ENCODE results near the gene AGMO.

AGMO gene

DNA sequence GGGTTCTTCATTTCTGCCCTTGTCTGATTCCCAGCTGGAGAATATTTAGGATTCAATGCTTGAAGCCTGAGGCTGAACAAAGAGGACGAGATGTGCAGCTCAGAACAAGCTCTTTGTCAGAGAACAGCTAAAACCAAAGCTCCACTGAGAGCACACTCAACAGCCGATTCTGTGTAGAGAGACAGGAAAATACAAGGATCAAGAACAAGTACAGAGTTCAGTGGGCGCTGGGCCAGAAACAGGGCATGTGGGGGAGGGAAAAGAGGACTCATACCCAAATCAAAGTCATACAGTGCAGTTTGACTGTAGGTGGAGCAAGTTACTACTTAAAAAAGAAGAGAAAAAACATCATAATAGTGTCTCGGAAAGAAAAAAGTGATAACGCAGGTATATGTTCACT lies at the start of gene AGMO:
Gene AGMO, minus strand, starts transcription at position 181 of the 400 bp plus-strand sequence.
- DNase-seq: no peak

- no peak for DNase-seq
Observed at GRCh38 chr7:15610503-15610902, 48.7 kb upstream of the AGMO start.

GRCh38 chr7:15609287-15609686 lies 47.5 kb upstream of the AGMO start:
- DNase-seq: no peak

GRCh38 chr7:15607529-15608210 lies 45.9 kb upstream of the AGMO start:
- no peak for DNase-seq

DNA sequence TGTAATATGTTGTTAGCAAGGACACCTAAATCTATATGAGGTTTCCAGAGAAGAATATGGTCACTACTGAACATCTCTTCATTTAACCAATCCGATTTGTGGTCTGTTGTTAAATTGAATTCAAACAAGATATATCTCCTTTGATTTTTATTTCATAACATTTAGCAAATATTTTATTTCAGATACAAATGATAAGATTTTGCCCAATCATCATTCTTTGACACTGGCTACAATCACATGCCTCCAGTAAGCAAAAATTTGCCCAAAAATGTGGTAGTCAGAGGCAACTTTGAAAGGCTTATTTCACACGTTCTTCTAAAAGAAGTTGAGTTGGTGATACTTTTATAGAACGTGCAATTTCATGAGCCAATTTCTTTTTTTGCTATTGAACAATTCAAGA lies 44.7 kb upstream of the AGMO start:
- no peak for DNase-seq

- no peak for DNase-seq
Observed at GRCh38 chr7:15604166-15604565, 42.4 kb upstream of the AGMO start.

DNA sequence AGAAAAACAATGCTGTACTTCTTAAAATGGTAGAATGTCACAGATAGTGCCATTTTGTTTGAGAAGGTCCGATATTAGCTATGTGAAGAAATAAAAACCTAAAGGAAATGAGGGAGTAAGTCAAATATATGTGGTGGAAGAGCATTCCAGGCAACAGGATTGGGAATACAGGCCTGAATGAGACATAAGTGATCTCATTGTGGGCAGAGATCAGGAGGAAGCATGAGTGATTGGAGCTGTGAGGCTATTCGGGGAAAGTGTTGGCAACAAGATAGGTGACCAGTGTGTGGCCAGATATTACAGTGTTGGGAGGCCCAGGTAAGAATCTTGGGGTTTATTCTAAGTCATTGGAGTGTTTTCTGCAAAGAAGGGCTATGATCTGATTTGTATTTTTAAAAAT lies 41.3 kb upstream of the AGMO start:
- DNase-seq: no peak

- no peak for DNase-seq
Observed at GRCh38 chr7:15602236-15602635, 40.4 kb upstream of the AGMO start.

DNA sequence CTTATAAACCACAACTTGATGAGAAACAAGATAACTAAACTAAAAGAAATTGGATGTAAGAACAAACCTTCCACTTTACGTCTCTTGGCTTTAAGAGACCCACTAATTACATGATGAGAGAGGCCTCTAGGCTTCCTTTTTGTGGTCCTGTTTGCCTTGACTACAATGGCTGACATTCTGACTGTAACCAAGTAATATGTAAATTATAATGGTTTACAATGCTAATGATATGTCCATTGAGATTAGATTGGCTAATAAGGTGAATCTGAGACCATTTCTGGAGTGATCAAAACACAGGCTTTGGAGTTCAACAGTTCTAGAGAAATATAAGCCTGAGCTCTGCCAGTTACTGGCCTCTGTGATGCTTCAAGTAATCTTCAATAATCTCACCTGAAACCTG lies 39.4 kb upstream of the AGMO start:
- no peak for DNase-seq

GRCh38 chr7:15600298-15600697 lies 38.5 kb upstream of the AGMO start:
- no peak for DNase-seq

GRCh38 chr7:15594461-15594860 lies 32.6 kb upstream of the AGMO start:
- no peak for DNase-seq

- no peak for DNase-seq
Observed at GRCh38 chr7:15593382-15593781, 31.6 kb upstream of the AGMO start.

- no peak for DNase-seq
Observed at GRCh38 chr7:15586266-15586665, 24.5 kb upstream of the AGMO start.

DNA sequence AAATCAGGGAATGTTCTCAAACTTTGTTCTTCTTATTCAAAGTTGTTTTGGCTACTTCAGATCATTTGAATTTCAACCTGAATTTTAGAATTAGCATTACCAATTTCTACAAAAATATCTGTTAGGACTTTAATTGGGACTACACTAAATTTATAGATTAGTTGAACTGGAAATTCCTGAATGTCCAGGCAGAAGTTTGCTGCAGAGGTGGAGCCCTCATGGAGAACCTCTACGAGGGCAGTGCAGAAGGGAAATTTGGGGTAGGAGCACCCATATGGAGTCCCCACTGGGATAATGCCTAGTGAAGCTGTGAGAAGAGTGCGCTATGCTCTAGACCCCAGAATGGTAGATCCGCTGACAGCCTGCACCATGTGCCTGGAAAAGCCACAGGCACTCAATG lies 22.8 kb upstream of the AGMO start:
- DNase-seq: no peak

- DNase-seq: no peak
Observed at GRCh38 chr7:15582773-15583172, 21.0 kb upstream of the AGMO start.

DNA sequence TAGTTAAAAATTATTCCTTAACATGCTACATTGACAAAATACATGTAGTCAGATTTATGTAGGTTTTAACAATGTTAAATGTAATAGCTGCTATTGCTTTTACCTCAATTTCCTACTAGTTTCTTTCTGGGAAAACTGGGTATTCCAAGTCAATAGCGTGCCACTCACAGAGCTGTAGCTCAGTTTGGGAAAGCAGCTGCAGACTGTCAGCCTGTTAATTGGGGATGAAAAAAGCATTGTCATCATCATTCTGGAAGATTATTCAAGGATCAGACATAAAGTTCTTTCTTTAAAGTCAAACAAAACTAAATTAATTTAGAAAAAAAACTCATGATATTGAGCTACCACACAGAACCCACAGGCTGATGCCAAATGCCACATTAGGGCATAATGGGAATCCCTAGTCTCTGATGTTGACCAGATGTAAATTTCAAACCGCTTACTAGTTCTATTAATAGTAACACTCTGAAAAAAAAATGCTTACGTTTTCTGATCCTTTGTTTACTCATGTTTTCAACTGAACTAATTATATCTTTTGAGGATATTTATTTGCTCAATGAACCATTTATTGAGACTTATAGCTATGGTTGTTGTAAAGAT lies 19.6 kb upstream of the AGMO start:
- DNase-seq: no peak

DNA sequence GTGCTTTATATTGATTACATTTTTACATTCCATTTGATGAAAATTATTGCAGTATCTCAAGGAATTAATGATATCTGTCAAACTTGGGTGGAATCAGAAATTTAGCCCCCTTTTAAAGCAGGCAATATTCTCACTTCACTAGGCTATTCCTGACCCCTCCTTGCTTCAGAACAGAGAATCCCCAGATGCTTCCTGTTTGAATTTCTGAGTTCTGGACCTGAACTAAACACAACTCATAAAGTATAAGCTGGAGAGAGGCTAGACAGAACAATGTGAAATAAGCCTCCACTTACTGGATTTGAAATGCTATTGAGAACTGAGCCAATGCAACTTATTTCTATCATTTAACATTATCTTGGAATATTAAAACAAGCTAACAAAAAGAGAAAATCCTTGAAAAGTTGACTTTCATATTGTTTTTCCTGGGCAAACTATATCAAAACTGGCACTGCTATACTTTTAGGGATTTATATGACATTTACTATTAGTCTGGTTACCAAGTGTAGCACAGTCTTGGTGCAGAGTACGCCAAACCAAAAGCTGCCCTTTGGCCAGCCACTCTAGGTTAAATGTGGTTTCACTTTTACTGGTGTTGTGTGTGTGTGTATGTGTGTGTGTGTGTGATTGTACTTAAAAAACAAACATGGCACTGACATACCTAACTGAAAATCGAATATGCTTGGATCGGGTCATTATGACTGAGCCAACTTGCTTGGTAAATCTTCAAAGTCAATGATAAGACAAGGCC lies 19.0 kb upstream of the AGMO start:
- no peak for DNase-seq

DNA sequence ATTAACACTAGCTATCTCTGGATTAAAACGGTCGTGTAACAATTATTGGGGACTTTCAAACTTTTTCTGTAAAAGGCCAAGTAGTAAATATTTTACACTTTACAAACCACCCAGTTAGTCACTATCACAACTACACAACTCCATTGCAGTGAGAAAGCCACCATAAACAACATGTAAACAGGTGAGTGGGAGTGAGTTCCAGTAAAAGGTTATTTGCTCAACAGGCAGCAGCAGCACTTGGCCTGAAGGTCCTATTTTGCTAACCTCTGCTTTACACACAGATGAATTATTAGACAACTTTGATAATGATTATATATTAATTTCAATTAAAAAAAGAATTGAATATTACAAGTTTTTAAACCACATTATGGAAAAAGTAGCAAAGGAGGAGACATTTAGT lies 15.8 kb upstream of the AGMO start:
- DNase-seq: no peak

DNA sequence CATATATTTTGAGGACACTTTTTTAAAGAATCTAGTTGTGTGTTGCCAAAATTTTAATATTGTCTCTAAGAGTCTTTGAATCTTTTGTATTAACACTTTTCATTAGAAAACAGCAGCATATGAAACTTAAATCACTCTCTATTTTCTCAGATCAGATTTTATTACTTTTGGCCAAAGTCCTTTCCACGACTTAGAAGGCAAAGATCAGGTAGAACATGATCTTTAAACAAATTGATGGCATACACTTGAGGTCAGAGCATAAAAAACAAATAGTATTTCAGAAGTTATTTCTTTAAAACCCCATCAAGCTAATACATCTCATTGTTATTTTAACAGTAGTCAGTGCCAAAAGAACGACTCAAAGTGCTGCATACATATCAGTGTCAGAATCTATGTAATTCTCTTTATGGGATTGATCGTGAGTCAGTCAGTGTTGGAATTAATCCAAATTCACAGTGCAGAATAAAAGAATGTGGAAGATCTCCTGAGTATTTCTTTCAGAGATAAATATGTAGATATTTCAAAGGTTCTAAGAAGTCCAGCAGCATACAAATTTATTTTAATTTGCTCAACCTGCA lies 9.6 kb upstream of the AGMO start:
- DNase-seq: no peak

GRCh38 chr7:15567652-15568051 lies 5.8 kb upstream of the AGMO start:
- DNase-seq: no peak

GRCh38 chr7:15567036-15567435 lies 5.2 kb upstream of the AGMO start:
- no peak for DNase-seq

DNA sequence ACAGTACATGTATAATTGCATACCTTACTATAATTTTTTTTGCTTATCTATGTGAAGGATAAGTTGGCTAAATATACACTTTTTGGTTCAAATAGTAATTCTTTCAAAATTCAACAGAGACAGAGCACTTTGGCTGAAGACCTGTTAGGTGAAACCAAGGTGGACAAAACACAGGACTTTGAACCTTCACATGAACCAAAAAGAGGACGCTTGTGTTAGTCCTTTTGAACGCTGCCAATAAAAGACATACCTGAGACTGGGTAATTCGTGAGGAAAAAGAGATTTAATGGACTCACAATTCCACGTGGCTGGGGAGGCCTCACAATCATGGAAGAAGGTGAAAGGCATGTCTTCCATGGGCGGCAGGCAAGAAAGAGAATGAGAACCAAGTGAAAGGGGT lies 4.7 kb upstream of the AGMO start:
- no peak for DNase-seq

- DNase-seq: no peak
Observed at GRCh38 chr7:15560968-15561367, 847 bp downstream of the AGMO start.

- DNase-seq: no peak
Observed at GRCh38 chr7:15559416-15559928, 2.3 kb downstream of the AGMO start.

Data from stimulated activated CD4-positive, alpha-beta T cell treated with anti-CD3 and anti-CD28 coated beads, Interleukin-4, amount 100 ng/mL, for 4 hours (primary cell).